Nucleus accumbens (tissue), 56 donors: Measurements from ENCODE around the gene PES1.
"Not testable (repeated sequence)": the region's sequence is repeated elsewhere in the genome, so short reads cannot be mapped to it uniquely, and the experiment has no call there.

Source experiments
- DNase-seq, 56 donors: peaks; one replicate each; lab custom pipeline; 2025; lab: John Stamatoyannopoulos, UW

The PES1 gene

DNA sequence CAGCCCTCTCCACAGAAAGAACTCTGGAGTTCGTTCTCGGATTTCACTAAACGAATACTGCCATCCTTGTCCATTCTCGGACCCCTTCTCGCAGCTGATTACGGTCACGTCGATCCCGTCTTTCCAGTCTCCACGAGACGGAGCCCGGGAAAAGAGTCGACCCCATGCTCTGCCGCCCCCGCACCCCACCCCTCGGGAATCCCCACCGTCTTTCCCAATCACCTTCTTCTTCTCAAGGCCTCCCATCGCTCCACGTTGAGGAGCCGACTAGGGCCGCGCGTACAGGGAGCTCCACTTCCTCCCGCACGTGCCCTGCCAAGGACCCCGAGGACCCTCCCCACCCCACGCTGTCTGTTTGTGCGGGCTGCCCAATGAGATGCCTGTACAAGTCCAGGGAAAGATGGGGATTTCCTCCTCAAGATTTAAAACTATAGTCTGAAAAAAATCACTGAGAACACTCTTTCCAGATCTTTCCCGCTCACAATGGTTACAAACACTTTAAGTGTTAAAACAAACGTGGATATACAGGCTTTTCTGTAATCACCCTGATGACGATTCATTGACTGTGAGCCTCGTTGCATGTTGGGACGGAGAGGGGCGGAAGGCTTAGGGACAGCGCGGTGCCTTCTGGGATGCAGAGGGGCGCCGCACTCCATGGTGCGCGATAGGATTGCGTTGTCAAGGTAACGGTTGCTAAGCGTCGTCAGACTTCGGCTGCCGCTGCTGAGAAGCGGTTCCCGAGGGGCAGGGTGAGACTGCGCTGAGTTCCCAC lies at the start of gene PES1:
Gene PES1 (minus strand): TSS at position 323 of the 772 bp plus-strand sequence. CDS start 77 bp downstream, at position 246.
- DNase-seq = peak; percentile 53 to 97 (median 91)

DNA sequence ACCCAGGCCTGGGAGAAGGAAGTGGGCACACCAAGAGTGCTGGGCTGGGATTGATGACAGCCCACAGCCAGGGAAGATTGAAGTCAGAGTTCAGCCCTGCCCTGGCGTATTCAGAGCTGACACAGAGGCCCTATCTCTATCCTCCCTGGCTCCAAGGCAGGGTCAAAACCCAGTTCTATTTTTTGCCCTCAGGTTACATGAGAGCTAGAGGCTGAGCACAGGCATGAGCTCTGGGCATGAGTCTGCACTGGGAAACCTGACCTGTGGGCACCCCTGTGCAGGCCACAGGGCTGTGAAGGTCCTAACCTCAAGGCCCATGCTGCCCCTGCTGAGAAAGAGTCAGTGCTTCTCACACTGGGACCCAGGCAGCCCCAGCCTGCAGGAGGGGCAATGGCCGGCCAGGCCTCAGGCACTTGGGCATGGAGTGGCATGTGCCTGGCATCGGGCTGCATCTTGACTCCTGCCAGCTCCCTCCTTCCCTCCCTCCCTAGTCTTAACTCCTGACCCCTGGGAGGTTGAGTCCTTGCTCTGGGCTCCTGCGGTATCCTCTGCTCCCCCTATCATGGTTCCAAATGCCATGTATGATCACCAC lies 49.2 kb upstream of the PES1 start:
- DNase-seq = no peak

DNA sequence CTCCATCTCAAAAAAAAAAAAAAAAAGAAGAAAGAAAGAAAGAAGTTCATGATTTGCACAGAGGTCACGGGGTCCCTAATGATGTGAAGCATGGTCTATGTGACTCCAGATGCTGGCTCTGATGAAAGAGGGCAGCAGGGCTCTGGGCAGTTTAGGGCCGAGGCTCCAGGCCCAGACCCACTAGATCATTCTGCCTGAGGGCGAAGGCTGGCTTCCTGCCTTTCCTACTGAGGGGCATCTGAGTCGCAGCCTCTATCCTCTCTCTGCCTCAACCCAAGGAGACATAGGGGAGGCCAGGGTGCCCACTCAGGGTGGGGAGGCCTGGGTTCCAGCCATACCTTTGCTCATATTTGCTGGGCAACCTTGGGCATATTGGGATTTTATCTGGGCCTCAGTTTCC lies 48.7 kb upstream of the PES1 start:
- no peak for DNase-seq

GRCh38 chr22:30637701-30638114 lies 46.0 kb upstream of the PES1 start:
- DNase-seq = no peak

DNA sequence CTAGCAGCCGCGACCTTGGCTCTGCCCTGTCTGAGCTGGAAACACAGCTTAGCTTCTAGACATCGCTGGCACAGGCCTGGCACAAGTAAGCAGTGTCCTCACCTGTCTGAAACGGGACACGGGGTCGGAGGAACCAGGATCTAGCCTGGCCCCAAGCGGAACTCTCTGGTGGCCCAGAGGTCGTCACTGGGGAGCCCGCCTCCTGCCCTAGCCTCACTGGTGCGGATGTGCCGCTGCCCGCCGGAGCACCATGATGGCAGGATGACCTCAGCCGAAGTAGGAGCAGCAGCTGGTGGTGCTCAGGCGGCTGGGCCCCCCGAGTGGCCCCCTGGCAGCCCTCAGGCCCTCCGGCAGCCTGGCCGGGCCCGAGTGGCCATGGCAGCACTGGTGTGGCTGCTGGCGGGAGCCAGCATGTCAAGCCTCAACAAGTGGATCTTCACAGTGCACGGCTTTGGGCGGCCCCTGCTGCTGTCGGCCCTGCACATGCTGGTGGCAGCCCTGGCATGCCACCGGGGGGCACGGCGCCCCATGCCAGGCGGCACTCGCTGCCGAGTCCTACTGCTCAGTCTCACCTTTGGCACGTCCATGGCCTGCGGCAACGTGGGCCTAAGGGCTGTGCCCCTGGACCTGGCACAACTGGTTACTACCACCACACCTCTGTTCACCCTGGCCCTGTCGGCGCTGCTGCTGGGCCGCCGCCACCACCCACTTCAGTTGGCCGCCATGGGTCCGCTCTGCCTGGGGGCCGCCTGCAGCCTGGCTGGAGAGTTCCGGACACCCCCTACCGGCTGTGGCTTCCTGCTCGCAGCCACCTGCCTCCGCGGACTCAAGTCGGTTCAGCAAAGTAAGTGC lies 44.7 kb upstream of the PES1 start:
- peak in 32 of 56 donors; percentile 14 to 60 (median 46) for DNase-seq

GRCh38 chr22:30635273-30636225 lies 43.8 kb upstream of the PES1 start, which contains the start of gene SLC35E4:
Gene SLC35E4, plus strand, starts transcription at chr22:30635781. Its CDS starts 670 bp downstream, at chr22:30636451.
- DNase-seq = peak; percentile 66 to 98 (median 93)

DNA sequence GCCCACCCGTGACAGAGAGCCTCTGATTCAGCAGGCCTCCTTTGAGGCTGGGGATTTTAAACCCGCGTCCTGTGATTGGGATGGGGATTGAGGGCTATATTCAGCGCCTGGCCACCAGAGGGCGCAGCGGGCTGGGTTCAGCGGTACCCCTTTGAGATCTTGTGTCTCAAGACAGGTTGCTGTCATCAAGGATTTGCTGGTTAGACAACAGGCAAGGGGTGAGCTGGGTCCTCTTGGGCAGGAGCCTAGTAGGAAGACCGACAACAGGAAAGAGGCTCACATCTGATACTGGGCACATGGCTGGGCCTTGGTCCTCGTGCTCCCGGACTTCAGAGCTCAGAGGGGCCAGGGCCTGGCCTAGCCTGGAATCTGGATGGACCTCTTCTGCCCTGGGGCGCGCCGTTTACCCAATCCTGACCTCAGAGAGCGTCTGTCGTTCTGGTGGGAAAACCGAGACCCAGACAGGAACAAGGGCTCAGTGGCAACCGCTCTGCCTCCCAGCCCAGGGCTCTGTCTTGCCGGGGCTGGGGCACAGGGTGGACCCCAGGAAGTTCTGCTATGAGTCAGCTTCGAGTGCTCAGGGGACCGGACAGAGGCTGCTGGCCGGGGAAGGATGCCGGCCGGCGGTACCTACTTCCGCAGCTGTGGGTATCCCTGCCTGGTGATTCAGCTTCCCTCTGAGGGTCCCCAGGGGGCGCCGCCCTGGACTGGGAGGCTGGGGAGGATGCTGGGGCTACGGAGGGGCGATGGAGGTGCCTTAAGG lies 42.9 kb upstream of the PES1 start:
- peak in 54 of 56 donors; percentile 28 to 93 (median 79) for DNase-seq

DNA sequence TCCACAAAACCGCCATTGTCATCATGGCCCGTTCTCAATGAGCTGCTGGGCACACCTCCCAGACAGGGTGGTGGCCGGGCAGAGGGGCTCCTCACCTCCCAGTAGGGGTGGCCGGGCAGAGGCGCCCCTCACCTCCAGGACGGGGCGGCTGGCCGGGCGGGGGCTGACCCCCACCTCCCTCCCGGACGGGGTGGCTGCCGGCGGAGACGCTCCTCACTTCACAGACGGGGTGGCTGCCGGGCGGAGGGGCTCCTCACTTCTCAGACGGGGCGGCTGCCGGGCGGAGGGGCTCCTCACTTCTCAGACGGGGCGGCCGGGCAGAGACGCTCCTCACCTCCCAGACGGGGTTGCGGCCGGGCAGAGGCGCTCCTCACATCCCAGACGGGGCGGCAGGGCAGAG lies 39.8 kb upstream of the PES1 start:
- DNase-seq = not testable (repeated sequence)

- DNase-seq = peak in 21 of 56 donors; percentile 11 to 54 (median 32)
Observed at GRCh38 chr22:30628491-30628890, 36.8 kb upstream of the PES1 start.

DNA sequence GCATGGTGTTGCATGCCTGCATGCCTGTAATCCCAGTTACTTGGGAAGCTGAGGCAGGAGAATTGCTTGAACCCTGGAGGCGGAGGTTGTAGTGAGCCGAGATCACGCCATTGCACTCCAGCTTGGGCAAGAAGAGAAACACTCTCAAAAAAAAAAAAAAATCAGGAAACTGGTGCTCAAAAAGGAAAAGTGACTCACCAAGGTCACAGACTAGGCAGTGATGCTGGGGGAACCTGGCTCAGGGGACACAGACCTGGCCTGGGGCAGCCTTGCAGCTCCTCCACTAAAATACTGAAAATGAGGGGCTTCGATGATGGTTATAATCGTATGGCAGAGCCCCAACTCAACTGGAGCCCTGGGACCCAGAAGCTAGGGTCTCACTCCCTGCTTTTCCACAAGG lies 35.8 kb upstream of the PES1 start:
- no peak for DNase-seq

DNA sequence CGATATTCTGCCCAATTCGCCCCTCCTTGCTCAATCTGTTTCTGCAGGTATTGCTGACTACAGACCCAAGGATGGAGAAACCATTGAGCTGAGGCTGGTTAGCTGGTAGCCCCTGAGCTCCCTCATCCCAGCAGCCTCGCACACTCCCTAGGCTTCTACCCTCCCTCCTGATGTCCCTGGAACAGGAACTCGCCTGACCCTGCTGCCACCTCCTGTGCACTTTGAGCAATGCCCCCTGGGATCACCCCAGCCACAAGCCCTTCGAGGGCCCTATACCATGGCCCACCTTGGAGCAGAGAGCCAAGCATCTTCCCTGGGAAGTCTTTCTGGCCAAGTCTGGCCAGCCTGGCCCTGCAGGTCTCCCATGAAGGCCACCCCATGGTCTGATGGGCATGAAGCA lies 34.7 kb upstream of the PES1 start:
- DNase-seq = no peak

- DNase-seq = not testable (repeated sequence)
Observed at GRCh38 chr22:30619909-30620308, 28.2 kb upstream of the PES1 start.

DNA sequence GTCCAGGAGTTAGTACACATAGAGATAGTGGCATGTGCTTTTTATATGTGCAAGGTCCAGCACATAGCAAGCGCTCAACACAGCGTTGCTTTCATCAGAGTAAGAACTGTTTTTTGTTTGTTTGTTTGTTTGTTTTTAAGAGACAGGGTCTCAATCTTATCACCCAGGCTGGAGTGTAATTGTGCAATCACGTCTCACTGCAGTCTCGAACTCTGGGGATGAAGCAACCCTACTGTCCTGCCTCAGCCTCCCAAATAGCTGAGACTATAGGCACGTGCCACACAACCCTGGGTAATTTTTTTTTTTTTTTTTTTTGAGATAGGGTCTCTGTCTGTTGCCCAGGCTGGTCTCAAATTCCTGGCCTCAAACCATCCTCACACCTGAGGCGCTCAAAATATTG lies 26.1 kb upstream of the PES1 start:
- DNase-seq = no peak

DNA sequence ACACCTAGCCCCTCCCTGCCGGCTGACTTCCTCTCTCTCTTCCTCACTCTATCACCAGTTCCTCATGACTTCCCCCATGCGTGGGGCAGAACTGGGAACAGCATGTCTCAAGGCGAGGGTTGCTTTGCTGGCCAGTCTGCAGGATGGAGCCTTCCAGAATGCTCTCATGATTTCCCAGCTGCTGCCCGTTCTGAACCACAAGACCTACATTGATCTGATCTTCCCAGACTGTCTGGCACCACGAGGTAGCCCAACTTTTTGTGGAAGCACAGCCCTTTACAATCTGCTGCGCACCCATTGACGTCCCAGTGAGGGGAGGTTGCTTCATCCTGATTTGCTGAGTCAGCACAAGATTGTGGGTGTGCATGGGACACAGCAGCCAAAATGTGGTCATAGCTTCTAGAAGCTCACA lies 23.8 kb upstream of the PES1 start:
- DNase-seq = no peak

DNA sequence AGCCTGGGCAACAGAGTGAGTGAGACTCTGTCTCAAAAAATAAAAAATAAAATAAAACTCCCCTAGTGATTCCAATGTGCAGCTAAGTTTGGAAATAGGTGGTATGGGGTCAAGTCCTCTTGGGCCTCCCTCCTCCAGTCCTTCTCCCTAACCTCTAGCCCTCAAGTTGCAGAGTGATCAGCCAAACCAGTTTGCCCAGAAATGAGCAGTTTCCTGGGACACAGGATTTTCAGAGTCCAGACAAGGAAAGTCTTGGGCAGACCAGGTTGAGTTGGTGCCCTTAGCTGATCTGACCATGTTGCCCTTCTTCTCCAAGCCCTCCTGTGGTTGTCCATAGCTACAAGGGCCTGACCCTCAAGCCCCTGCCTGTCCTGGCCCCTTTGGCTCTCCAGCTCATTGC lies 23.2 kb upstream of the PES1 start:
- no peak for DNase-seq

DNA sequence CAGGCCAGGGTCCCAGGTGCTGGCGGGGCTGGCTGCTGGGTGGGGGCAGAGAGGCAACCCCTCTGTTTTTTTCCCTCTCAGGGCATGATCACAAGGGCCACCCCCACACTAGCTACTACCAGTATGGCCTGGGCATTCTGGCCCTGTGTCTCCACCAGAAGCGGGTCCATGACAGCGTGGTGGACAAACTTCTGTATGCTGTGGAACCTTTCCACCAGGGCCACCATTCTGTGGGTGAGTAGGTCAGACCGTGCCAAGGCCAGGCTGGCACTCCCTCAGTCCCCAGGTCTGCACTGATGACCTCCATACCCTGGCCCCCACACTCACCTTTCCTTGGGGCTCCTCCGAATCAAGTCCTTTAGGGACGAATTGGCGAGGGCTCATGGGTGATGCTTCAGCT lies 22.6 kb upstream of the PES1 start:
- DNase-seq = no peak

DNA sequence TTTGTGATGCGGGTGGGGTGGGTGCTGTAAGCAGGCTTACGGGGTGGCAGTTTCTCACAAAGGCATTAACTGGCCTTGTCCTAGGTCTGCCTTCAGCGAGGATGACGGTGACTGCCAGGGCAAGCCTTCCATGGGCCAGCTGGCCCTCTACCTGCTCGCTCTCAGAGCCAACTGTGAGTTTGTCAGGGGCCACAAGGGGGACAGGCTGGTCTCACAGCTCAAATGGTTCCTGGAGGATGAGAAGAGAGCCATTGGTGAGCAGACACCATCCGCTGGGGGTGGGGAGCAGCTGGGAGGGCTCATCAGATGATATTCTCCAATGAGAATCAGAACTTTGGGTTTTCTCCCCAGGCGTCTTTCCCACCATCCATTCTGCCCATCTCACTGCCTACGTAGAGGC lies 21.1 kb upstream of the PES1 start:
- no peak for DNase-seq

DNA sequence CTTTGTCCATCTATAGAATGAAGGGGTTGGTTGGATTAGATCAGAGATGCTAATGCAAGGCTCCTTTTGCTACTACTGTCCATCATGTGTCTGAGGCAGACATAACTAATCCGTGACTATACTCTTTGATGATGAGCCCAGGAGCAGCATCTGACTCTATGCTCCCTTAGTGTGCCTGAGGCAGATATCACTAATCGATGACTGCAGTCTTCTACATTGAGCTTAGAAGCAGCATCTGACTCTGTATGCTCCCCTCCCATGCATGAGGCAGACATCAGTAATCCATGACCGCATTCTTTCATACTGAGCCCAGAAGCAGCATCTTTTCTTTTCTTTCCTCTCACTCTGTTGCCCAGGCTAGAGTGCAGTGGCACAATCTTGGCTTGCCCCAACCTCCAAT lies 19.5 kb upstream of the PES1 start:
- no peak for DNase-seq

- peak in 1 of 56 donors; percentile 10 for DNase-seq
Observed at GRCh38 chr22:30610299-30610698, 18.6 kb upstream of the PES1 start.
